AG04449 (cell line): ENCODE measurements around the gene PCBP4.

Experiments
- CTCF ChIA-PET: fragments of 350-600 bp; formaldehyde crosslinking; extraction: SDS; loops from one replicate; lab custom pipeline; 2021; ENCODE audit warnings: antibody characterized with exemption; lab: Yijun Ruan, JAX
- POLR2A ChIA-PET: fragments of 400-600, 350-600 bp; formaldehyde crosslinking; extraction: SDS; loops from one replicate; lab custom pipeline; 2020; ENCODE audit warnings: antibody characterized with exemption, inconsistent platforms; lab: Yijun Ruan, JAX
- DNase-seq: peaks from one replicate; pipeline ENCODE4 v3.0.0-alpha.2; 2010; ENCODE audit warnings: low read depth, low spot score
- H3K4me3 ChIP-seq: 2 replicates; pipeline ENCODE4 v1.5.1; 2011; ENCODE audit warnings: low read depth, mild to moderate bottlenecking, control low read depth, low read length
- CTCF ChIP-seq: IDR thresholded peaks from one replicate; pipeline ENCODE4 v1.5.1; 2011; ENCODE audit warnings: mild to moderate bottlenecking, moderate library complexity, low read length, control low read depth, inconsistent platforms; ENCODE audit not compliant: insufficient read depth; ENCODE audit errors: missing control alignments

The PCBP4 gene

GRCh38 chr3:51967384-51968169 is at the start of gene PCBP4:
Gene PCBP4 (minus strand): TSS chr3:51967454. CDS start chr3:51961240, 6,214 bp downstream.
- no peak for DNase-seq
- no peak for TF ChIP-seq CTCF
- ChIA-PET POLR2A (interaction anchor here (0.5 to 2.9 kb wide), 4 partner anchors 15 to 573 kb away, joined by 3 to 10 read pairs (median 4); partner anchors contain the start of genes ACY1, PARP3, RPL29 and RRP9), CTCF (interaction anchor here (1.3 to 4.5 kb wide), 5 partner anchors 13 to 31 kb away, joined by 3 to 32 read pairs (median 5); partner anchors contain the start of genes PARP3 and RRP9)
- H3K4me3 ChIP-seq, result peak within 1 kb of the TSS; percentile 80

GRCh38 chr3:52015438-52016228 is 48.4 kb upstream of the PCBP4 start:
- TF ChIP-seq CTCF, result no peak
- no peak overlapping the region for H3K4me3 ChIP-seq
- ChIA-PET POLR2A (no interaction called here), CTCF (interaction anchor here (1.0 to 18.2 kb wide), 7 partner anchors 7 to 128 kb away, joined by 4 to 779 read pairs (median 21); no protein-coding TSS in a partner anchor)
- no peak for DNase-seq

GRCh38 chr3:52014613-52015012 is 47.4 kb upstream of the PCBP4 start:
- CTCF ChIA-PET, result interaction anchor here (1.0 to 18.2 kb wide), 7 partner anchors 8 to 129 kb away, joined by 4 to 779 read pairs (median 21); no protein-coding TSS in a partner anchor
- no peak for DNase-seq
- POLR2A ChIA-PET, result no interaction called here
- TF ChIP-seq CTCF, result peak; percentile 49
- no peak overlapping the region for H3K4me3 ChIP-seq

GRCh38 chr3:52013802-52014598 is 46.7 kb upstream of the PCBP4 start:
- TF ChIP-seq CTCF, result no peak
- DNase-seq, result no peak
- ChIA-PET CTCF (interaction anchor here (0.7 to 18.2 kb wide), 7 partner anchors 9 to 129 kb away, joined by 3 to 779 read pairs (median 21); no protein-coding TSS in a partner anchor), POLR2A (no interaction called here)
- no peak overlapping the region for H3K4me3 ChIP-seq

- no peak for TF ChIP-seq CTCF
- no peak for DNase-seq
- ChIA-PET CTCF (interaction anchor here (1.4 to 18.2 kb wide), 6 partner anchors 10 to 131 kb away, joined by 3 to 779 read pairs (median 60); no protein-coding TSS in a partner anchor), POLR2A (interaction anchor here (1.2 kb wide), 1 partner anchor 44 kb away, joined by 3 read pairs; no protein-coding TSS in a partner anchor)
- H3K4me3 ChIP-seq, result no peak overlapping the region
Observed at GRCh38 chr3:52012699-52013098, 45.4 kb upstream of the PCBP4 start.
